Measurements from ENCODE around the gene ZBTB42.

ZBTB42 gene

DNA sequence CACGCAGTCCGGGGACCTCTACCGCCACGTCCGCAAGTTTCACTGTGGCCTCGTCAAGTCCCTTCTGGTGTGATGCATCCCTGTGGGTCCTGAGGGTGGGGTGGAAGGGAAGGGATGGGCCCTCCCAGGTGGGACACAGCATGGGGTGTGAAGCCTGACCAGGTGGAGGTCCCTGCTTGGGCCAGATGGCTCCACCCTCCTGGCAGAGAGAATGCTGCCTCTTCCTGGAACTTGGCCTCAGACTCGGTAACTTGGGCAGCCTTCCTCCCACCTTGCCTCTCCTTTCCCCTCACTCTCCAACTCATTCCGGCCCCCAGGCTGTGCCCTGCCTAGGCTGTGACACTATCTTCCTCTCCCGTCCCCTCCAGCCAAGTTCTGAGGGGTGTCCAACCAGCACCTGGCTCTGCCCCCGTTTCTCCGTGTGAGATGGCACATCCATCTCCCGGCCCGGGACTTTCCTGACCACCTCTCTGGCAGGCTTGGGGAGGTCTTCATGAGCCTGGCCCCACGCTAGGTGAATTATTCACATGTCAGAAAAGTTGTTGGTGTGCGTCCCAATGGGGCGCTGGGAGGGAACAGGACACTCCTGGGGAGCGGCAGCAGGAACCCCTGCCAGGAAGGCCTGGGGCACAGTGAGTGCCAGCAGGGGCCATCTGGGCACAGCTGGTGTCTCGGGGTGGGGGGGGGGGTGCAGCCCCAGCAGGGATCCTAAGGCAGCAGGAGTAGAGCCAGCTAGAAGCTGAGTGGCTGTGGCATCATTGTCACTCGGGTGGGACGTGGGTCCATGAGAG, 1.7 kb downstream of the ZBTB42 start:
- H3K4me3 ChIP-seq (ENCODE audit: low read depth, low read length), result no peak overlapping the region
- peaks cover 33% of the 10 kb centered on the region for H3K27me3 ChIP-seq (ENCODE audit: control insufficient read depth, insufficient read depth, low read length)

DNA sequence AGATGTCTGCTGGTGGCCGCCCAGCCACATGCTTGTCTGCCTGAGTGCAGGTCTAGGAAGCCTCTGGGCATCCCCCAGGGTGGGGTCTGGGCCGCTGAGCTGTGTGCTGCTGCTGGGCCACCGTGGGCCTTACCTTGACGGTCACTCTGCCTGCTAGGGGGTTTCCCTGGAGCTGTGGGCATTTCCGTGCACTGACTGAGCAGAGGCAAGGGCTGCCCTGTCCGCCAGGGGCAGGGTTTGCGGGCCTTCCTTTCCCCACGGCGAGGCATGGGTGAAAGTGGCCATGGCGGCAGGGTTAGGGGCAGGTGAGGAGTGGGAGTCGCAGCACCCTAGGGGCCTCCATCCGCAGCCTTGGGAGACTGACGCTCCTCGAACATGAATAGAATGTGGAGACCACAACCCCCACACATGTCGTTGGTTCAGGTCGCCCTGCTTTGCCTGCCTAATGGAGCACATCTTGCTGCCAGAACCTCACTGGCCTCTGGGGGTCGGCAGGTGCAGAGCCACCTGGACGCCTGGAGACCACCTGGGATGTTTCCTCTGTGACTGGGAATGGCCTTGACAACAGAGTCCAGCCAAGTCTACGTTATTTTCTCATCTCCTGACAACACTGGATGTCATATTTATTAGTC, 2.5 kb downstream of the ZBTB42 start:
- Histone ChIP-seq H3K36me3 (ENCODE audit: control insufficient read depth, insufficient read depth, low read length) (peaks cover 8% of the 10 kb centered on the region), H3K9me3 (ENCODE audit: control insufficient read depth, insufficient read depth, low read length) (no peaks in the 10 kb centered on the region), H3K4me3 (ENCODE audit: low read depth, low read length) (no peak overlapping the region), H3K27me3 (ENCODE audit: control insufficient read depth, insufficient read depth, low read length) (peaks cover 25% of the 10 kb centered on the region), H3K9ac (ENCODE audit: low read depth, low read length) (no peak overlapping the region), H3K4me1 (ENCODE audit: control insufficient read depth, insufficient read depth, low read length) (peaks cover 4% of the 10 kb centered on the region)

More for the DNA sequence above, 1.7 kb downstream of the ZBTB42 start:
- H3K4me1 ChIP-seq (ENCODE audit: control insufficient read depth, insufficient read depth, low read length), result peaks cover 4% of the 10 kb centered on the region
- peaks cover 8% of the 10 kb centered on the region for H3K36me3 ChIP-seq (ENCODE audit: control insufficient read depth, insufficient read depth, low read length)
- H3K9ac ChIP-seq (ENCODE audit: low read depth, low read length), result no peak overlapping the region
- H3K9me3 ChIP-seq (ENCODE audit: control insufficient read depth, insufficient read depth, low read length), result no peaks in the 10 kb centered on the region

DNA sequence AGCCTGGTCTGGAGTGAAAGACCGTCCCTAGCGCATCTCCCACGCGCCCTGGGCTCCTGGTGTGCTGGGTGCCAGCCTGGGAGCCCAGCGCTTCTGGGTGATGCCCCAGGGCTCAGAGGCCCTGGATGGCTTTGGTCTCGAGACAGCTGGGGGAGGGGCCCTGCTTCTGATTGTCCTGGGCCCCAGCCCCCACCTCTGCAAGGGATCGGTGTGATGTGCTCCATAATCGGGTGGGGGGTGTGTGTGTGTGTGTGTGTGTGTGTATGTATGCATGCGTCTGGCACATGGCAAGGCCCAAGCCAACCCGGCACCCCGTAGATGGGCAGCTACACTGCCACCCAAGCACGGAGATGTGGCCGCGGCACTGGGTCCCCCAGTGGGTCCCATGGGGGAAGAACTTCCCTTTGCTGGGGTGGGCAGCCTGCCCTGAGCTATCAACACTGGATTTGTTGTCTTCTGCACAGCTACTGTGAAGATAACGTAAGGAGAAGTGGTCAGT, 3.1 kb downstream of the ZBTB42 start:
- Histone ChIP-seq H3K4me3 (ENCODE audit: low read depth, low read length) (no peak overlapping the region), H3K9ac (ENCODE audit: low read depth, low read length) (no peak overlapping the region), H3K4me1 (ENCODE audit: control insufficient read depth, insufficient read depth, low read length) (peaks cover 4% of the 10 kb centered on the region), H3K9me3 (ENCODE audit: control insufficient read depth, insufficient read depth, low read length) (no peaks in the 10 kb centered on the region), H3K27me3 (ENCODE audit: control insufficient read depth, insufficient read depth, low read length) (peaks cover 20% of the 10 kb centered on the region), H3K36me3 (ENCODE audit: control insufficient read depth, insufficient read depth, low read length) (peaks cover 8% of the 10 kb centered on the region)

DNA sequence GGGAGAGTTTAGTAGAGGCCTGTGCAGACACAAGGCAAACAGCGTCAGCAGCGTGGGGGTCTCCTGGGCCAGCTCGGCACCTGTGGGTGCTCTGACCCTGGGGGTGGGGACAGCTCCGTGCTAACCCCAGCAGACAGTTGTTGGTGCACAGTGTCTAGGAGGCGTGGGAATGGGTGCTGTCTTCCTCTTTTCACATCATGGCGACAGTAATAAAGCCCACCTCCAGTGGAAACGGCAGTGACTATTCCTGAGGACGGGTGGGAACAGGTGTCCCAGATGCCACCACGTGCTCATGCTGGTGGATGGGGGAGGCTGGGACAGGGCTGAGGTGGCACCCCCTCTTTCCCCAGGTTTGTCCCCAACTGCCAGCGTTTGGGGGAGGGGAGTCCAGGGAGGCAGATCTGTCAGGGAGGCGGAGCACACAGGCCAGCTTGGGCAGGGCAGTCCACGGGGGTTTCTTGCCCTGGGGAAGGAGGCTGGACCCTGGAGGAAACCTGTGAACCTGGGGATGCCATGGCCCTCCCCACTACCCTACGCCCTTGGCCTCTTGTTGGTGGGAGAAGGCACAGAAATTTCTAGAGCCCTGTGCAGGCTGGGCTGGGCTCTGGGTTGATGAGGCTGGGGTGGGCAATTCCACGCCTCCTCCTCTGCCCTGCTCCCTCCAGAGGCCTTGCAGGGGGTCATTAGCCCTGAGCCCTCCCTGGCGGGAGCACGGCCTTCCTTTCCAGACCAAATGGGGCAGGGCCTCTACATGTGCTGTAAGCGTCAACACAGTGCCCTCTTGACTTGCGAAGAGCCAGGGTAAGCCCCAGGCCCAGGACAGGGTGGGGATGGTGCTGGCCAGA, 3.8 kb downstream of the ZBTB42 start:
- peaks cover 14% of the 10 kb centered on the region for H3K27me3 ChIP-seq (ENCODE audit: control insufficient read depth, insufficient read depth, low read length)
- H3K4me3 ChIP-seq (ENCODE audit: low read depth, low read length), result no peak overlapping the region
- H3K36me3 ChIP-seq (ENCODE audit: control insufficient read depth, insufficient read depth, low read length), result peaks cover 8% of the 10 kb centered on the region
- H3K9me3 ChIP-seq (ENCODE audit: control insufficient read depth, insufficient read depth, low read length), result no peaks in the 10 kb centered on the region
- no peak overlapping the region for H3K9ac ChIP-seq (ENCODE audit: low read depth, low read length)
- no peaks in the 10 kb centered on the region for H3K4me1 ChIP-seq (ENCODE audit: control insufficient read depth, insufficient read depth, low read length)

DNA sequence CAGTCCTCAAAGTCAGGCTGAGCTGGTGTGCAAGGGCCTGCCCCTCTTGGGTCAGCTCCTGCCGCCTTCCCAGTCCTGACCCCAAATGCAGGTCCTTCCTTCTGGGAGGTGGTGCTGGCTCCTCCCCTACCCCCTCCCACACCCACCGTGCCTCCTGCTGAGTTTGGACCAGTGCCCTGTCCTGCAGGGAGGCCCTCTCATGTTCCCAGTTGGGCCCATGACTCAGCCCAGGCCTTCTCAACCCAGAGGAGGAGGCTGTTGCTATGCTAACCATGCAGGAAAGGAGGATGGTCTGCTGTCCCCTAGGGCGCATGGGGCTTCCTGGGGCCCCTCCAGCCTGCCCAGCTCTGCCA, 4.4 kb downstream of the ZBTB42 start:
- H3K9ac ChIP-seq (ENCODE audit: low read depth, low read length), result no peak overlapping the region
- H3K27me3 ChIP-seq (ENCODE audit: control insufficient read depth, insufficient read depth, low read length), result peaks cover 14% of the 10 kb centered on the region
- no peak overlapping the region for H3K4me3 ChIP-seq (ENCODE audit: low read depth, low read length)
- H3K4me1 ChIP-seq (ENCODE audit: control insufficient read depth, insufficient read depth, low read length), result no peaks in the 10 kb centered on the region
- peaks cover 8% of the 10 kb centered on the region for H3K36me3 ChIP-seq (ENCODE audit: control insufficient read depth, insufficient read depth, low read length)
- no peaks in the 10 kb centered on the region for H3K9me3 ChIP-seq (ENCODE audit: control insufficient read depth, insufficient read depth, low read length)

DNA sequence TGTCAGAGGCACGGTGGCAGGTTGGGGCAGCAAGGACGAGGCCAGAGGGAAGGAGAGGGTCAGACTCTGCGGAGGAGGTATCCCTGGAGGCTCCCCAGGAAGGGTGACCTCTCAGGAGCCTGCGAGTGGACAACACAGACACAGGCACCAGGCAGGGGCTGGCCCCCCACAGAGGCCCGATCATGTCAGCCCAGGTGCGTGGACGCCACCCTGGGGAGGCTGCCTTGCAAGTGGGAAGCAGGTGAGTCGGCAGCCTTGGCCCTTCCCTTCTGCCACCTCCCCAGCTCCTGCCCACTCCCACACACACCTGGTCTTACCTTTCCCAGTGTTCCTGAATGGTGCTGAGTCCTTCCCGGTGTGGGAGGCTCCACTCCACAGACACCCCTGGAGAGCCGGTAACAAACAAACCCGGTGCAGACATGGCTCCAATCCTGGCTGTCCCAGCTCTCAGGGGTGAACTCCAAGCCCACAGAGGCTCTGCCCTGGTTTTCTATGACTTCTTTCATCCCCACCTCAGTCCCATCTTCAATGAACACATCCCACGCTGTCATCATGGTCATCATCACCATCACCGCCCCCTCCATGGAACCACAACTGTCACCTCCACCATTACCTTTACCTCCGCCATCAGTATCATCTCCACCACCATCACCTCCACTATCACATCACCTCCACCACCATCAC, 5.2 kb downstream of the ZBTB42 start:
- Histone ChIP-seq H3K4me3 (ENCODE audit: low read depth, low read length) (no peak overlapping the region), H3K4me1 (ENCODE audit: control insufficient read depth, insufficient read depth, low read length) (no peaks in the 10 kb centered on the region), H3K36me3 (ENCODE audit: control insufficient read depth, insufficient read depth, low read length) (peaks cover 8% of the 10 kb centered on the region), H3K9me3 (ENCODE audit: control insufficient read depth, insufficient read depth, low read length) (no peaks in the 10 kb centered on the region), H3K9ac (ENCODE audit: low read depth, low read length) (no peak overlapping the region), H3K27me3 (ENCODE audit: control insufficient read depth, insufficient read depth, low read length) (peaks cover 14% of the 10 kb centered on the region)

DNA sequence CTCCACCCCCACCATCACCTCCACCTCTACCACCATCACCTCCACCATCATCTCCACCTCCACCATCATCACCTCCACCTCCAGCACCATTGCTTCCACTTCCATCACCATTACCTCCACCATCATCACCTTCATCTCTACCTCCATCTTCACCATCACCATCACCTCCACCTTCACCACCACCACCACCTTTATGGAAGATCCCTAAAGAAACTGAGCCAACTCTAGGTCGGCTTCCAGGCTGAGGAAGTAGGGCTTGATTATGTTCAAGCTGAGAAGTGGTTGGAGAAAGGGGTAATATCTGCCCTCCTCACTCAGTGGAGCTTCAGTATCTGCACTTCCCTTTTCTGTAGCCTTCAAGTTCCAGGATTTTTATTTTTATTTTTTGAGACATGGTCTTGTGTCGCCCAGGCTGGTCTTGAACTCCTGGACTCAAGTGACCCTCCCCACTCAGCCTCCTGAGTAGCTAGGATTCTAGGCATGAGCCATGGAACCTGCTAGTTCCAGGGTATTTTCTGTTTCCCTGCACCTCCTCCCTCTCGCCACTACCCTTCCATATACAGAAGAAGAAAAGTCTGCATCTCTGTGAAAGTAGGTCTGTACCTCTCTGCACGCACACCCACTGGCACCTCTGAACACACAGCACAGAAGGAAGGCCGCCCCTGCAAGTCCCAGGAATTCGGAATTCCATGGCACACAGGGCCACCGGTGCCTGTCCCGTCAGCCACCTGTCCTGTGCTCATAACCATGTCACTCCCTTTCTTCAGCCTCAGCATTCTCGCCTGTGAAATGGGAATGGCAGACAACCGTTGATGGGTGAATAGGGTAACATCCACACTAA, 5.9 kb downstream of the ZBTB42 start:
- peaks cover 7% of the 10 kb centered on the region for H3K27me3 ChIP-seq (ENCODE audit: control insufficient read depth, insufficient read depth, low read length)
- H3K9me3 ChIP-seq (ENCODE audit: control insufficient read depth, insufficient read depth, low read length), result no peaks in the 10 kb centered on the region
- no peaks in the 10 kb centered on the region for H3K4me1 ChIP-seq (ENCODE audit: control insufficient read depth, insufficient read depth, low read length)
- no peak overlapping the region for H3K4me3 ChIP-seq (ENCODE audit: low read depth, low read length)
- no peak overlapping the region for H3K9ac ChIP-seq (ENCODE audit: low read depth, low read length)
- H3K36me3 ChIP-seq (ENCODE audit: control insufficient read depth, insufficient read depth, low read length), result peaks cover 8% of the 10 kb centered on the region

DNA sequence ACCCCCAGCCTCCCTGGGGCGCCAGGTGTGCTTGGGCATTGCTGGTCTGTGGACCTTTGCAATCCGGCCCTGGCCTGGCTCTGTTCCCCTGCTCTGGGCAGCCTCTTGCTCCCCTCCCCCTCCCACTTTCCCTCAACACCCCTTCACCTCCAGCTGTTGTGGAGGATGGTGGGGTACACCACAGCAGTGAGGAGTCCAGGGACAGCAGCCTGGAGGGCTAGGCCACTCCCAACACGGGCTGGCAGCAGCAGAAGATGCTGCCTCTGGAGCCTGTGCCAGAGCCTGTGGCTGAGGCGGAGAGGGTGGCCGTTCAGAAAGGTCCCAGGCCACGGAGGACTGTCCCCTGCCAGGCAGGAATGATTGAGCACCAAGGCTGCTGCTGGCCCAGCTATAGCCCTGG, 7.6 kb downstream of the ZBTB42 start:
- Histone ChIP-seq H3K27me3 (ENCODE audit: control insufficient read depth, insufficient read depth, low read length) (peaks cover 3% of the 10 kb centered on the region), H3K9me3 (ENCODE audit: control insufficient read depth, insufficient read depth, low read length) (no peaks in the 10 kb centered on the region)

DNA sequence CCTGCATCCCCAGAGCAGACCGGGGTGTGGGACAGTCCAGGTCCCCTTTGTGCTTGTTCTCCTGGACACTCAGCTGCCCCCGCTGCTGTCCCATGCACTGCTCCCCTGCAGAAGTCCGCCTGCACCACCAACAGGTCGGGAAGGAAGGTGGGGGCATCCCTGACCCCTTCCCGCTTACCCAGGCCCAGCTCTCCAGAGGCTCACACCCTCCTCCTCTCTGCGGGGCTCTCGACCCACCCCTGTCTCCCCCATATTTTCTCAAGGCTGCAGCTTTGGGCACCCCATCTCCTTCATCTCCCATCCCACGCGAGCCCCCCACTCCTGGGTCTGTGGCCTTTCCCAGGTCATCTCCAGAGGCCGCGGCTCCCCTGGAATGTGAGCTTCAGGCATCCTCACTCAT, 9.4 kb downstream of the ZBTB42 start:
- Histone ChIP-seq H3K9me3 (ENCODE audit: control insufficient read depth, insufficient read depth, low read length) (no peaks in the 10 kb centered on the region), H3K4me1 (ENCODE audit: control insufficient read depth, insufficient read depth, low read length) (no peaks in the 10 kb centered on the region), H3K36me3 (ENCODE audit: control insufficient read depth, insufficient read depth, low read length) (peaks cover 3% of the 10 kb centered on the region), H3K9ac (ENCODE audit: low read depth, low read length) (no peak overlapping the region), H3K4me3 (ENCODE audit: low read depth, low read length) (no peak overlapping the region), H3K27me3 (ENCODE audit: control insufficient read depth, insufficient read depth, low read length) (peaks cover 3% of the 10 kb centered on the region)

More for the DNA sequence above, 7.6 kb downstream of the ZBTB42 start:
- peaks cover 4% of the 10 kb centered on the region for H3K36me3 ChIP-seq (ENCODE audit: control insufficient read depth, insufficient read depth, low read length)
- H3K4me3 ChIP-seq (ENCODE audit: low read depth, low read length), result no peak overlapping the region
- no peak overlapping the region for H3K9ac ChIP-seq (ENCODE audit: low read depth, low read length)
- no peaks in the 10 kb centered on the region for H3K4me1 ChIP-seq (ENCODE audit: control insufficient read depth, insufficient read depth, low read length)

DNA sequence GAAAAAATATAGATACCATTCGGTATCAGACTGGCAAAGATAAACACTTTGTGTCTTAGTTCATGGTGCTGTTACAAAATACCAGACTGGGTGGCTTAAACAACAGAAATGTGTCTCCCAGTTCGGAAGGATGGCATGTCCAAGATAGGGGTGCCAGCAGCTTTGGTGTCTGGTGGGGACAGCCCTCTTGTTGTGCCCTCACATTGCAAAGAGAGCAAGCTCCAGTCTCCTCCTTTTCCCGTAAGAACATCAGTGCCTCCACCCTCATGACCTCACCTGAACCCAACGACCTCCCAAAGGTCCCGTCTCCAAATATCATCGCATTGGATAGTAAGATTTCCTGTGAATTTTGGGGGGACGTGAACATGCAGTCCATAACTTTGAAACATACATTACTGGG, 12.4 kb downstream of the ZBTB42 start:
- H3K36me3 ChIP-seq (ENCODE audit: control insufficient read depth, insufficient read depth, low read length), result no peaks in the 10 kb centered on the region
- no peak overlapping the region for H3K9ac ChIP-seq (ENCODE audit: low read depth, low read length)
- H3K27me3 ChIP-seq (ENCODE audit: control insufficient read depth, insufficient read depth, low read length), result peaks cover 11% of the 10 kb centered on the region
- H3K4me3 ChIP-seq (ENCODE audit: low read depth, low read length), result no peak overlapping the region
- H3K9me3 ChIP-seq (ENCODE audit: control insufficient read depth, insufficient read depth, low read length), result no peaks in the 10 kb centered on the region
- H3K4me1 ChIP-seq (ENCODE audit: control insufficient read depth, insufficient read depth, low read length), result peaks cover 2% of the 10 kb centered on the region
